Hepatocyte (in vitro differentiated cells): ENCODE results near the gene CAV2. TPM values are rescaled to one million over a fixed set of nuclear protein-coding genes. Genes with fewer than 3 reads are reported as not detected.

Experiments
- DNase-seq: peaks from one replicate; pipeline ENCODE4 v3.0.0-alpha.2; 2016; ENCODE audit warnings: low spot score
- H2AFZ ChIP-seq: fragments of 200-600 bp; sonication (generic); 2 replicates; pipeline ENCODE4 v1.6.0; 2016; ENCODE audit warnings: antibody characterized with exemption, mild to moderate bottlenecking
- H3K27ac ChIP-seq: fragments of 200-600 bp; sonication (generic); 2 replicates; pipeline ENCODE4 v1.5.1; 2016; ENCODE audit warnings: mild to moderate bottlenecking
- H3K27me3 ChIP-seq: fragments of 200-600 bp; sonication (generic); 2 replicates; pipeline ENCODE4 v1.6.1; 2016
- H3K36me3 ChIP-seq: fragments of 200-600 bp; sonication (generic); replicated peaks from 2 replicates; pipeline ENCODE4 v1.5.1; 2016; ENCODE audit warnings: low read depth; ENCODE audit not compliant: insufficient read depth
- H3K4me1 ChIP-seq: fragments of 200-600 bp; sonication (generic); 2 replicates; pipeline ENCODE4 v1.5.1; 2016; ENCODE audit warnings: mild to moderate bottlenecking, moderate library complexity; ENCODE audit not compliant: insufficient read depth
- H3K4me2 ChIP-seq: fragments of 200-600 bp; sonication (generic); 2 replicates; pipeline ENCODE4 v1.6.0; 2016
- H3K4me3 ChIP-seq: fragments of 200-600 bp; sonication (generic); 2 replicates; pipeline ENCODE4 v1.5.1; 2016; ENCODE audit warnings: mild to moderate bottlenecking
- H3K79me2 ChIP-seq: fragments of 200-600 bp; sonication (generic); 2 replicates; pipeline ENCODE4 v1.6.0; 2017; ENCODE audit warnings: mild to moderate bottlenecking
- H3K9me2 ChIP-seq: fragments of 200-600 bp; sonication (generic); replicated peaks from 2 replicates; pipeline ENCODE4 v1.6.0; 2017; ENCODE audit warnings: mild to moderate bottlenecking; ENCODE audit not compliant: insufficient read depth
- H3K9me3 ChIP-seq: fragments of 200-600 bp; sonication (generic); 2 replicates; pipeline ENCODE4 v1.5.1; 2016; ENCODE audit warnings: low read depth, mild to moderate bottlenecking
- H4K20me1 ChIP-seq: fragments of 200-600 bp; sonication (generic); 2 replicates; pipeline ENCODE4 v1.6.0; 2016; ENCODE audit warnings: mild to moderate bottlenecking; ENCODE audit not compliant: insufficient read depth, poor library complexity, severe bottlenecking
- EZH2 ChIP-seq: fragments of 200-600 bp; sonication (generic); IDR thresholded peaks from 2 replicates; pipeline ENCODE4 v1.6.1; 2016; ENCODE audit warnings: antibody characterized with exemption, mild to moderate bottlenecking, borderline replicate concordance
- EZH2phosphoT487 ChIP-seq: fragments of 200-600 bp; sonication (generic); IDR thresholded peaks from one replicate; pipeline ENCODE4 v1.6.1; 2018; ENCODE audit warnings: antibody characterized with exemption, mild to moderate bottlenecking, low read depth, moderate library complexity; ENCODE audit not compliant: unreplicated experiment, severe bottlenecking
- WGBS: methylation state at CpG from one replicate; pipeline ENCODE4 v1.1.6; 2016; ENCODE audit warnings: low lambda C conversion rate; ENCODE audit errors: missing lambda C conversion rate; 5-methylcytosine and 5-hydroxymethylcytosine counted together
- polyA plus RNA-seq: library from polyadenylated mRNA; unstranded; fragments of >200 nt; fragmentation: Nextera tagmentation; extraction: Ambion mirVana; gene quantifications from 2 replicates; pipeline ENCODE4 v1.2.1, GENCODE V29; 2016
- total RNA-seq: library from RNA; depleted of rRNA; stranded (reverse); fragments of >200 nt; gene quantifications from 2 replicates; pipeline ENCODE4 v1.2.3, GENCODE V29; 2014
- TF ChIP-seq, protein P1 (sequence below): fragments of 200-600 bp; sonication (generic); IDR thresholded peaks from 2 replicates; pipeline ENCODE4 v1.5.1; 2016; ENCODE audit warnings: antibody characterized with exemption, mild to moderate bottlenecking; ENCODE audit not compliant: poor library complexity

CAV2 gene
- total and polyA plus RNA-seq, 2 experiments from 2014 or later, result 49.2 to 53.0 TPM

DNA sequence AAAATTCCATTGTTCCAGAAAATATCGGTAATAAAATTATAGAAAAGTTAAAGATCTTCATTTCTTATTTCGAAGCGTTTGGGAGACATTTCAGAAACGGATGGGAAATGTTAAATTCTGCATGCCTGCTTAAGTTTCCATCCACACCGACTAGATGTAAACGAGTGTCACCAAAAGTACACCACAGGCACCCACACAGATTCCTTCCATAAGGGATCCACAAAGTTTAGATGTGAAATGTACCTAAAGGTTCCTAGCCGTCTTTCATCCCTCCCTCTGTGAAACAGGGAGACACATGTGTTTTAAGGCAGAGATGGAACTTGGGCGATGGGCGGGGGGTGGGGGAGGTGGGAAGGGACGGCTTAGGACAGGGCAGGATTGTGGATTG, 24.7 kb downstream of the CAV2 start:
- Histone ChIP-seq H3K36me3 (no peaks in the 10 kb centered on the region), H3K27ac (no peak overlapping the region), H3K4me2 (peak overlapping the region; percentile 98), H3K9me3 (no peaks in the 10 kb centered on the region), H3K4me1 (peaks cover 17% of the 10 kb centered on the region), H2AFZ (no peak overlapping the region), H4K20me1 (no peaks in the 10 kb centered on the region), H3K9me2 (no peaks in the 10 kb centered on the region), H3K4me3 (no peak overlapping the region), H3K27me3 (no peaks in the 10 kb centered on the region), H3K79me2 (no peaks in the 10 kb centered on the region)
- WGBS, result 23% methylated on average over 9 of the region's 10 CpGs
- no peak for DNase-seq
- no peak for TF ChIP-seq EZH2phosphoT487
- TF ChIP-seq, protein P1, sequence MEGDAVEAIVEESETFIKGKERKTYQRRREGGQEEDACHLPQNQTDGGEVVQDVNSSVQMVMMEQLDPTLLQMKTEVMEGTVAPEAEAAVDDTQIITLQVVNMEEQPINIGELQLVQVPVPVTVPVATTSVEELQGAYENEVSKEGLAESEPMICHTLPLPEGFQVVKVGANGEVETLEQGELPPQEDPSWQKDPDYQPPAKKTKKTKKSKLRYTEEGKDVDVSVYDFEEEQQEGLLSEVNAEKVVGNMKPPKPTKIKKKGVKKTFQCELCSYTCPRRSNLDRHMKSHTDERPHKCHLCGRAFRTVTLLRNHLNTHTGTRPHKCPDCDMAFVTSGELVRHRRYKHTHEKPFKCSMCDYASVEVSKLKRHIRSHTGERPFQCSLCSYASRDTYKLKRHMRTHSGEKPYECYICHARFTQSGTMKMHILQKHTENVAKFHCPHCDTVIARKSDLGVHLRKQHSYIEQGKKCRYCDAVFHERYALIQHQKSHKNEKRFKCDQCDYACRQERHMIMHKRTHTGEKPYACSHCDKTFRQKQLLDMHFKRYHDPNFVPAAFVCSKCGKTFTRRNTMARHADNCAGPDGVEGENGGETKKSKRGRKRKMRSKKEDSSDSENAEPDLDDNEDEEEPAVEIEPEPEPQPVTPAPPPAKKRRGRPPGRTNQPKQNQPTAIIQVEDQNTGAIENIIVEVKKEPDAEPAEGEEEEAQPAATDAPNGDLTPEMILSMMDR, result no peak
- TF ChIP-seq EZH2, result no peak

DNA sequence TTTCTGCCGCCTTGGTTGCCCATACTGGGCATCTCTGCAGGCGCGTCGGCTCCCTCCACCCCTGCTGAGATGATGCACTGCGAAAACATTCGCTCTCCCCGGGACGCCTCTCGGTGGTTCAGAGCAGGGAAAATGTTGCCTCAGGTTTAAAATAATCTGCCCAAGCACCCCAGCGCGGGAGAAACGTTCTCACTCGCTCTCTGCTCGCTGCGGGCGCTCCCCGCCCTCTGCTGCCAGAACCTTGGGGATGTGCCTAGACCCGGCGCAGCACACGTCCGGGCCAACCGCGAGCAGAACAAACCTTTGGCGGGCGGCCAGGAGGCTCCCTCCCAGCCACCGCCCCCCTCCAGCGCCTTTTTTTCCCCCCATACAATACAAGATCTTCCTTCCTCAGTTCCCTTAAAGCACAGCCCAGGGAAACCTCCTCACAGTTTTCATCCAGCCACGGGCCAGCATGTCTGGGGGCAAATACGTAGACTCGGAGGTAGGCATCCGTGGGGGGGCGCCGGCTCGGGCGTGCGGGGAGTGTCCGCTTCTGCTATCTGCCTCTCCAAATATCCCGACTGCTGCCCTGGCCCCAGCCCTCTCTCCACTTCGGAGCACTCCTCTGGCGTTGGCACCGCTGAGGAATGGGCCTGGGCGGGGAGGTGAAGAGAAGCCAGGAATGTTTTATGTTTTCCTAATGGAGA, 25.2 kb downstream of the CAV2 start, which contains the start of gene CAV1:
Gene CAV1 (plus strand): TSS at position 428 of the 689 bp plus-strand sequence. CDS start 27 bp downstream, at position 455.
- DNase-seq, result peak; percentile 78
- Histone ChIP-seq H3K27me3 (no peaks in the 10 kb centered on the region), H3K4me1 (peaks cover 17% of the 10 kb centered on the region), H3K4me3 (peak within 1 kb of the TSS; percentile 72), H3K9me3 (no peaks in the 10 kb centered on the region), H2AFZ (peak within 1 kb of the TSS; percentile 81), H3K27ac (peak within 1 kb of the TSS; percentile 46), H3K79me2 (no peaks in the 10 kb centered on the region), H3K4me2 (peak within 1 kb of the TSS; percentile 98), H3K36me3 (no peaks in the 10 kb centered on the region), H4K20me1 (no peaks in the 10 kb centered on the region), H3K9me2 (no peaks in the 10 kb centered on the region)
- TF ChIP-seq EZH2, result no peak
- no peak for TF ChIP-seq EZH2phosphoT487
- TF ChIP-seq, protein P1, result no peak
- WGBS, result 2% methylated on average over 36 of the region's 42 CpGs

DNA sequence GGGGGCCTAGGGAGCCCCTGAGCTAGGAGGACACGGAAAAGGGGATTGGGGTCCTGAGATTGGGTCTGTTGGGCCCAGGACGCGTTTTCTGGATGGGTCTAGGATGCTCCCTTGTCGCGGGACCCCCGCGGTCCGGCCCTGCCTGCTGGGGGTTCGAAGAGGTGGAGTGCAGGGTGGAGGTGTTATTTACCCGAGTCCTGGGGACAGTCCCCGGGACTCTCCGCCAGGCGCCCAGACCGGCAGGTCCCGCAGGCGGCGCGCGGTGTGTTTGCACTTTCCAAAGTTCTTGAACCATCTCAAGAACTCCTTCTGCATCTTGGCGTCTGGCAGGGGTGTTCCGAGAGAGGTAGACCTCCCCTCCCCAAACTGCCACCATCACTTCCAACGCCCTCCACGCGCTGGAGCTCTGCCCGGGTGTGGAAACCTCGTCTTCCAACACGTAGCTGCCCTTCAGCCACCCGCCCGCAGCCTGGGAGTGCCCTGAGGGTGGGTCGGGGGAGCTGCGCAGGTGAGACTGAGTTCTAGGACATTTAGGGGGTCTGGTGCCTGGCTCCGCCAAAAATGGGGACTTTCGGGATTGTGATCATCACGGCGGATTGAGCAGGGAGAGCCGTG, 25.9 kb downstream of the CAV2 start:
- DNase-seq, result peak; percentile 35
- no peaks in the 10 kb centered on the region for H3K27me3 ChIP-seq
- no peaks in the 10 kb centered on the region for H3K9me3 ChIP-seq
- H4K20me1 ChIP-seq, result no peaks in the 10 kb centered on the region
- peak overlapping the region; percentile 72 for H3K4me3 ChIP-seq
- TF ChIP-seq EZH2 (no peak), EZH2phosphoT487 (no peak)
- TF ChIP-seq, protein P1, result no peak
- H3K4me1 ChIP-seq, result peaks cover 17% of the 10 kb centered on the region
- H3K79me2 ChIP-seq, result no peaks in the 10 kb centered on the region
- WGBS, result 2% methylated on average over 36 of the region's 36 CpGs
- H3K27ac ChIP-seq, result peak overlapping the region; percentile 46
- peak overlapping the region; percentile 81 for H2AFZ ChIP-seq
- peak overlapping the region; percentile 98 for H3K4me2 ChIP-seq
- no peaks in the 10 kb centered on the region for H3K9me2 ChIP-seq
- H3K36me3 ChIP-seq, result no peaks in the 10 kb centered on the region
